Daoy (cell line): Measurements from ENCODE around the gene TCTN1. TPM values are rescaled to one million over a fixed set of nuclear protein-coding genes. Genes with fewer than 3 reads are reported as not detected.

Experiments
- DNase-seq: peaks from one replicate; pipeline ENCODE4 v3.0.0-alpha.2; 2015; ENCODE audit warnings: low read depth
- total RNA-seq: library from RNA; depleted of rRNA; stranded (reverse); fragments of >200 nt; shearing (Covaris generic); gene quantifications from 2 replicates; pipeline ENCODE4 v1.2.3, GENCODE V29; 2014; rRNA removed

The TCTN1 gene
- total RNA-seq, 1 experiment from 2014 or later: 23.0 TPM

DNA sequence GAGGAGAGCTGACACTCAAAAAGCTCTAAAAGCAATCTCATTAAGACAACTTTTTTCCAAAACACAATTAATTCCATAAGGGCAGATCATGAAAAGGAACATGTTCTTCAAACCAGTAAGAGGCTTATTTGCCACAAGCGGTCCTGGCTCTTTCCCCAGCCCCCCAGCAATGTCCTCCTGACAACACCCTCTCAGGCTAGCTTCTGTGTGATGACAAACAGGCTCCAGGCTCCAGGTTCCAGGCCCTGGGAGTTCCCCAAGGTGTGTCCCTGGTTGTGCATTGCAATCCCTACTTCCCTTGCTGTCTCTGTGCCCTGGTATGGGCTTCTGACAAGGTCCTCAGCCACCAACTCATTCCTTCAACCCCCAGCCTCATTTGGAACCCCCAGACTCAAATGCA lies 66.1 kb downstream of the TCTN1 start:
- DNase-seq: no peak

DNA sequence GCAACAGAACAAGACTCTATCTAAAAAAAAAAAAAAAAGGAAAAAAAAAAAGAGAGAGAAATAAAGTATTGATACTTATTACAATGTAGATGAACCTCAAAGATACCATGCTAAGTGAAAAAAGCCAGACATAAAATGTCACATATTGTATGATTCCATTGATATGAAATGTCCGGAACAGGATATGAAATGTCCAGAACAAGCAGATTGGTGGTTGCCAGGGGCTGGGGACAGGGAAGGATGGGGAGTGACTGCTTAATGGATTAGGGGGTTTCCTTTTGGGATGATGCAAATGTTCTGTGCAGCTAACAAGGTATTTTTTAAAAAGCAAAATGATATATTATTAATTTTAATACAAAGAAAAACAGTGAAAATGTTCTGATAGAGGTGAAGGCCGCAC lies 70.0 kb downstream of the TCTN1 start:
- DNase-seq: no peak

DNA sequence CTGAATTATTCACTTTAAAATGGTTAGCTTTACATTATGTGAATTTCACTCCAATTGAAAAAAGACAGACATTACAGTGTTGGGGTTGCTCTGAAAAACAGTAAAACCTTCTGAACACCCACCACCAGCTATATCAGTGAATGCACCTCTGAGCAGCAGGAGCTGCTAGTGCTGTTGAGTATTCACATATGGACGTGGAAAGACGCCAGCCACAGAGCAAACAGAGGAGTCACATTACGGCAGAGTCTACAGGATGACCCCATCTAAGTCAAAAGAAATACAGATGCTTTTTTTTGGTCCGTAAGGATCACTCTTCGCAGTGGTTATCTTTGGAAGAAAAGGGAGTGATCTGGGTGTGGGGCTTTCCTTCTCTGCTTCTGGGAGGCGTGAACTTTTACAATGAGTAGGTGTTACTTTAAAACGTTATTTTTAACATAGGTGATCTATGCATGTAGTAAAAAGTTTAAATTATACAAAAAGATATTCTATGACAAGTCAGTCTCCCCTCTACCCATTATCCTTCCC lies 70.4 kb downstream of the TCTN1 start:
- no peak for DNase-seq

DNA sequence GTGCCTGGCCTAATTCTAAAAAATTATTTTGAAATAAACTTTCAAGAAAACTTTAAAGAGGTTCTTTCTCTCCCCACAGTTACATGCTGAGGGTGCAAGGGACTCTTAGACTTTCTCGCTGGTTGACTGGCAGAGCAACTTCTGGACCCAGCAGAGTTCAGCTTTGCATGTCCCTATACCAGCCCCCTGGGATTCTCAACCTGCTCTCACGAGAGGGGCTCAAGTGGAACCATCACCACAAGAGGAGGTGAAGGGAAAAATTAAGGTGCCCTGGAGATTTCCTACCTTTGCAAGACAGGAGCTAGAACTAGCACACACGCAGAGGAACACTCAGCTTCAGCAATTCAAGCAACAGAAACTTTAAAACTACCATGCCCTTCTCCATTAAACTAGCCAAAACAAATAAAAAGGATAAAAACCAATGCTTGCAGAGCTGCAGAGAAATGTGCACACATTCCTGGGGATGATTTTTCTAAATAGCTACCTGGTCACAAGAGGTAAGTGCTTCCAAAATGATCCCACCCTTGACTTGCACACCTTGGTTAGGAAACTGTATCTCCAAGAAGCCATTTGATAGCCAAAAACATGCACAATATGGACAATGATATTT lies 72.5 kb downstream of the TCTN1 start:
- no peak for DNase-seq

DNA sequence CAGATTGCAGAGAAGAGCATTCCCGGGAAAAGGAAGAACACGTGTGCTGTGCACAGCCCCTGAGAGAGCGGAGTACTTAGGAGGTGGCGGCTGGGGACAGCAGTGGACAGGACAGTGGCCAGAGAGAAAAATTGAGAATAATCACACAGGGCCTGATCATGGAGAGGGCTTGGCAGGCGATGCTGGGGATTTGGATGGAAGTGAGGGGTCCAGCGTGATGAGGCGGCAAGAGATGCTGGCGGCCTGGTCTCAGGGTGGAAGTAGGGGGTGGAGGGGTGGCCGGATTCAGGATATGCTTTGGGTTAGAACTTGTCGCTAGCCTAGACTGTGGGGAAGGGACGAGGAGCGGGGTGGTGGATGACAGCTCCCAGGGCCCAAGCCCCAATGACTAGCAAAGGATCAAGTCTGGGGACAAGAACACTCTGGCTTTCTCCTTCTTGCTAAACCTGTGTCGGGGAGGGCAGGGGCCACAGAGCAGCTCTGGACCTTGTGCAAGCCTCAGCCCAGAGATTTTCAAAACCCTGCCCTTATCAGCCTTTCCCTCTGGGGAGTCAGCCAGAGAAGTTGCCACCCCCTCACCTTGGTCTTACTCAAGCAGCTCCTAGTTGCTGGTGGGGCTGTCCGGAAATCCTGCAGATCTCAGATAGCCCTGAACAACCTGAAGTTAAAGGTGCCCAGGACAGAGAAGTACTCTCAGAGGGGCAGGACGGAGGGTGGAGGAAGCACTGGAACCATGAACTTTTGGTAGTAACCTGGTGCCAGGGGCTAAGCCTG lies 73.7 kb downstream of the TCTN1 start:
- no peak for DNase-seq

DNA sequence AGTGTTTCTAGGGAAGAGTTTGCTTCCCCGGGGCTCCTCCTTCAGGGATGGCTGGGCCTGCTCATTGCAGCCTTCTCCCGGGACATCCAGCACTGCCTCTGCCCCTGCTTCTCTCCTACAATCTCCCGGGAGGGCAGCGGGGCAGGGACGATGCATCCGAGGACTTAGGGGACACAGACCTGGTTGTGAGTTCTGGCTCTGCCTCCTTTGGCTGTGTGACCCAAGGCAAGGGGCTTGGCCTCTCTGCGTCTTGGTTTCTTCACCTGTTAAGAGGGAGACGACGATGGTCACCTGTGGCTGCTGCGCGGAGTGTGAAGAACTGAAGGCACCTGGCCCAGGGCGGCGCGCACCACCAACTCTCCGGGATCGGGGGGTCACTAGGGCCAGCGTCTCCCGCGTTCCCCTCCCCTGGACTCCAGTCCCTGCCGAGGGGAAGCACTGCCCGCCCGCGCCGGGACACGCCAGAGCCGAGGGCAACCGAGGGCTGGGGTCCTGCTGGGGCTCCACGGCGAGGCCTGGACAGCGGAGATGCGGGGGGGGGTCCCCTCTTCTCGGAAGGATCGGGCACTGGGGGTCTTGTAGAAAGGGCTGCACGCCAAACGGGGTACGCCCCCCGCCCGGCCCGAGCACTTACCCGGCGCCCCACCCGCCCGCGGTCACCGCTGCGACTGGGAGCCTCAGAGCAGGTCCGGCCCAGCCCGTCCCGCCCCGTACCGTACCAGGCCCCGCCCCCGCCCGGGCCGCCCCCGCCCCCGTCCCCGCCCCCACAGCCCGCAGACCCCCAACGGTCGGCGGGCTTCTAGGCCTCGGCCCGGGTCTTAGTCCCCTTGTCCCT lies 74.7 kb downstream of the TCTN1 start, which contains the start of gene HVCN1:
TSS of gene HVCN1 (minus strand) at position 670 of the 835 bp plus-strand sequence. CDS start 5,870 bp downstream, outside the sequence.
- peak; percentile 26 for DNase-seq

DNA sequence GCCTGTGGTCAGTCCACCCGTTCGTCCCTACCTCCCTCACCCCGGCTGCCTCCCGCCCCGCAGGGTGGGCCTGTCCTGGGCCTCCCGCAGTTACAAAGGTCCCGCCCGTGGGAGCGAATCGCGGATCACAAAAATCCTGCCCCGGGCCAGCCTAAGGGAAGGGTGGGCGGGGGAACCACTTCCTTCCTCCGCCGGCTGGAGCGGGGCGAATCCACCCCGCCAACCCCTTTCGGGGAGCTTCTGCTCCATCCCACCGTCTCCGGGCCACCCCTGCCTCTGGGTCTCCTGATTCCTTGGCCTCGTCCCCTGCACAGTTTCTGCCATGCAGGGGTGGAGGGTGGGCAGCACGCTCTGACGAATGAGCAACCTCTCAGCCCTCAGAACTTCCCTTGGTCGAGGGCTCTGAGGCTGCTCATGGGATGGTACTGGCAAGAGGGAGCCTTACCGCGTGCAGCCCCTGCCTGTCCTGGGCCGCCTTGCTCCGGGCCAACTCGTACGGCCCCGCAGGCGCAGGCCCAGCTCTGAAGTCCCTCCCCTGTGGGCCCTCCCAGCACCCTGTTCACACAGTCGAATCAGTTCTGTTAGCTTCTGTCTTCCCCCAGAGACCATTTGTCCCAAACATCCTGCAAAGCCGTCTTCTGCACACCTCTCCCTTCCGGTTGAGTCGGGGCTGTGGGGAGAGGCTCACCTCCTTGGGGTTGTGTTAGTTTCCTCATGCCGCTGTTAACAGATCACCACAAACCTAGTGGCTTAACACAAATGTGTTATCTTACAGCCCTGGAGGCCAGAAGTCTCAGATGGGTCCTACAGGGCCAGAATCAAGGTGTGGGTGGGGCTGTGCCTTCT lies 75.6 kb downstream of the TCTN1 start:
- DNase-seq: peak; percentile 23

DNA sequence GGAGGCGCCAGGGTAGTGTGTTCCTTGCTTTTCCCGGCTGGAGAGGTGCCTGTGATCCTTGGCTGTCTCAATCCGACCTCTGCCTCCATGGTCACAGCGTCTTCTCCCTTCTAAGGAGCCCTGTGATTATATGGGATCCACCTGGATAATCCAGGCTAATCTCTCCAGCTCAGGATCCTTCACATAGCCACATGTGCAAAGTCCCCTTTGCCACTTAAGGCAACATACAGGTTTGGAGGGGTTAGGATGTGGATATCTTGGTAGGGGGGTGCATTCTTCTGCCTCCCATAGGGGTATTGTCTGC lies 76.2 kb downstream of the TCTN1 start:
- DNase-seq: no peak

DNA sequence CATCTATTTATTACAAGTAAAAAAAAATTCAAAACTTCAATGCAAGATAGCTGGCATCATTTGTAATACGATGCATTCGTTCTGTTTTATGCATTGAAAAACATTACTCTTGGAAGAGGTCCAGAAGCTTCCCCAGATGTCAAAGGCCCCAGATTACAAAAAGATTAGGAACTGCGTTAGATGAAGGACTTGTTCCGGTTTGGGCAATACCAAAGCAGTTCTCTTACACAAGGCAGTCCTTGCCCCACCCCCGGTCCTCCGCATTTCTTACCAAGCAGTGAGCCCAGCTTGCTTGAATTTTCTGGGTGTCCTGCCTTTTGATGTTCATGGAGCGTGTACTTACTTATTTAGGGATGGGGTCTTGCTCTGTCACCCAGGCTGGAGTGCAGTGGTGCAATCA lies 79.8 kb downstream of the TCTN1 start:
- DNase-seq: no peak

DNA sequence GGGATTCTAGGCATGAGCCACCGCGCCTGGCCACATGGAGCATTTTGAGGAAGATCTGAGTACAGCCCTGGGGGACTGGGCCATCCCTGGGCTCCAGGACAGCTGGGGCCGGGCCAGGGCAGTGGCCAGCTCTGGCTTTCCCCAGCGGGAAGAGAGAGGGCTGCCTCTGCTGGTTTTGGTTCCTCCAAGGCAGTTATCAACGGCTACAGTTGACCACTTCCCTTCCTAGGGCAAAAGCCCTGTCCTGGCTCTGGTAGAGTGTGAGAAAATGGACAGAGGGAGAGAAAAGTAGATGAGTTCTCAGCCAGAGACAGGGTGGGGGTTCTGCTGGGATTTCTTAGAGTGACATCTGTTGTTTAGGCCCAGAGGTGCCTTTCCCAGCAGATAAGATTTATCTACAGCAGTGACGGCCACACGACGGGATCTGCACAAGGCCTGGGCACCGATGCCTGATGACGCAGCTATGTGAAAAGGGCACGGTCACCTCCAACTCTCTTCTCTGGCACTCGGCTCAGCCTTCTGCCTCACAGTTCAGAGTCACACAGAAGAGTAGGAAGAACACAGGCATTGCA lies 80.5 kb downstream of the TCTN1 start:
- DNase-seq: no peak

DNA sequence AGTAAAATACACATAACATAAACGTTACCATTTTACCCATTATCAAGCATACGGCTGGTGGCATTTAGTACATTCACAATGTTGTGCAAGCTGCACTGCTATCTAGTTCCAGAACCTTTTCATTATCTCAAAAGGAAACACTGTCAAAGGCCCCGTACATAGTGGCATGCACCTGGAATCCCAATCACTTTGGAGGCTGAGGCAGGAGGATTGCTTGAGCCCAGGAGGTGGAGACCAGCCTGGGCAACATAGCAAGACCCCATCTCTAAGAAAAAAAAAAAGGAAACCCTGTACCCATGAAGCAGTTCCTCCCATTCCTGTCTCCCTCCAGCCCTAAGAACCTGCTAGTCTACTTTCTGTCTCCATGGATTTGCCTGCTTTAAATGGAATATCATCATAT lies 82.4 kb downstream of the TCTN1 start:
- DNase-seq: no peak

DNA sequence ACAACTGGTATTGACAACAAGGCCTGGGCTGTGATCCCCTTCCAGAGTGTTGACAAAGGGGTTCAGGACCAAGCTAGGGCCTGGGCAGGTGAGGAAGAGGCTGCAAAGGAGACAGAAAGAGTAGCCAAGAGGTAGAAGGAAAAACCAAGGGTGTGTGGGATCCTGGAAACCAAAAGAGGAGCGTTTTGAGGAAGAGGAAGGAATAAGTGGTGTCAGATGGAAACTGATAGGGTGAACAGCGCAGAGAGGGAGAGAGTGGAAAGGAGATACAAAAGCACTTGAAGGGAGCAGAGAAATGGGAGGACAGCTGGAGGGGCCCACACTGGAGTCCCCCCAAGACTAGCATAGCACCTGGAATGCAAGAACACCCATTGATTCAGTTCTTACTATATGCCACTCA lies 83.3 kb downstream of the TCTN1 start:
- DNase-seq: no peak

DNA sequence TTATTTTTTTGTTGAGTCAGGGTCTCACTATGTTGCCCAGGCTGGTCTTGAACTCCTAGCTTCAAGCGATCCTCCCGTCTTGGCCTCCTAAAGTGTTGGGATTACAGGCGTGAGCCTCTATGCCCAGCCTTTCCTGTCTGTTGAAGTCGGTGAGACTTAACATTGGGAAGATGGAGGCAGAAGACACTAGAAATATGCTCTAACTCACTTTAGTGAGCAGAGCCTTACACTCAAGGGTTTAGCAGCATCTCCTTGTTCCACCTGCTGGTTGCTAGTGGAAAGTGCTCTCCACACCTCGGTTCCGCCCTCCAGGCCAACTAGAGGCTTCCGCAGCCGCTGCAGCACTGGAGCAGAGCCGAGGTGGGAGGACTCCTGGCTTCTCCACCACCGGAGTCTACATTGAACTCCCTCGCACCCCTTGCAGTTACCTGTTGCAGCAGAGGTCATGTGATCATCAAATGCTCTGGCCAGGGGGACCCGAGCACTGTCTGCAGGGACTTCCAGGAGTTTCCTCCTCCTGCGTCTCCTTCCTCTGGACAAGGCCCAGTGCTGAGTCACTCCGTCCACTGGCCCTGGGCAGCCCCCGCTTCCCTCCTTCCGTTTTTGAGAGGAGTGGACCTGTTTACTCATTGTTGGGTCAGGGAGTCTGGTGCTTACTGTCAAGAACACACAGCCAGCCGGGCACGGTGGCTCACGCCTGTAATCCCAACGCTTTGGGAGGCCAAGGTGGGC lies 84.4 kb downstream of the TCTN1 start:
- DNase-seq: peak; percentile 80

Other genes starting within 250 kb of the TCTN1 start
- gene ANAPC7, start 210.4 kb upstream of the TCTN1 start, total RNA-seq: 50.7 and 56.6 TPM in 2 replicates
- 604 and 639 TPM in 2 replicates for gene ARPC3, start 163.8 kb upstream of the TCTN1 start, total RNA-seq
- gene GPN3, start 145.9 kb upstream of the TCTN1 start, total RNA-seq: 66.5 and 76.4 TPM in 2 replicates
- 32.5 and 33.8 TPM in 2 replicates for gene FAM216A, start 145.3 kb upstream of the TCTN1 start, total RNA-seq
- 71.2 and 93.4 TPM in 2 replicates for gene VPS29, start 112.0 kb upstream of the TCTN1 start, total RNA-seq
- 0.40 and 1.1 TPM in 2 replicates for gene RAD9B, start 111.8 kb upstream of the TCTN1 start, total RNA-seq
- gene PPTC7, start 30.8 kb upstream of the TCTN1 start, total RNA-seq: 4.4 and 8.8 TPM in 2 replicates
- gene HVCN1, start 75.0 kb downstream of the TCTN1 start, total RNA-seq: 0.23 TPM in 1 of 2 replicates, not detected in the other
- gene PPP1CC, start 128.8 kb downstream of the TCTN1 start, total RNA-seq: 140 and 143 TPM in 2 replicates
- gene CCDC63, start 232.9 kb downstream of the TCTN1 start, total RNA-seq: not detected in 2 replicates